Thoracic aorta (tissue), 2 donors: ENCODE data around the gene HDC. TPM values are rescaled to one million over a fixed set of nuclear protein-coding genes. Genes with fewer than 3 reads are reported as not detected.

Experiments used
- ATAC-seq: fragments of 150-250 bp; one replicate; pipeline ENCODE4 v1.8.0; 2017; ENCODE audit warnings: low read depth; ENCODE audit not compliant: insufficient number of reproducible peaks, low FRiP score
- DNase-seq: peaks from one replicate; pipeline ENCODE4 v3.0.0-alpha.2; 2020; ENCODE audit warnings: low spot score
- H3K27ac ChIP-seq, 2 donors: fragments of 200-600 bp; sonication (generic); 1 replicate in 1 of 2; 2 replicates in 1 of 2; pipeline ENCODE4 v1.5.1; 2016; ENCODE audit warnings: mild to moderate bottlenecking in 2 of 2, moderate library complexity in 2 of 2
- H3K27me3 ChIP-seq: fragments of 200-600 bp; sonication (generic); replicated peaks from 2 replicates; pipeline ENCODE4 v1.6.0; 2016; ENCODE audit warnings: mild to moderate bottlenecking; ENCODE audit not compliant: insufficient read depth
- H3K36me3 ChIP-seq: fragments of 200-600 bp; sonication (generic); one replicate; pipeline ENCODE4 v1.5.1; 2016
- H3K4me1 ChIP-seq, 2 donors: fragments of 200-600 bp; sonication (generic); 1 replicate in 1 of 2; 2 replicates in 1 of 2; pipeline versions ENCODE4 v1.5.1 to v1.6.0; 2016; ENCODE audit warnings: low read depth in 2 of 2, mild to moderate bottlenecking in 1 of 2; ENCODE audit not compliant: control insufficient read depth in 1 of 2
- H3K4me3 ChIP-seq: fragments of 200-600 bp; sonication (generic); 2 replicates; pipeline ENCODE4 v1.5.1; 2016; ENCODE audit warnings: mild to moderate bottlenecking
- H3K9me3 ChIP-seq: fragments of 200-600 bp; sonication (generic); 2 replicates; pipeline ENCODE4 v1.5.1; 2016
- total RNA-seq, 2 donors: library from RNA; depleted of rRNA; stranded (reverse); fragments of >200 nt; gene quantifications; one replicate each; pipeline versions ENCODE4 v1.1.0 to v1.2.3, GENCODE V29; 2016
- TF ChIP-seq, protein P1 (sequence below): fragments of 200-600 bp; sonication (generic); IDR thresholded peaks from one replicate; pipeline ENCODE4 v1.5.1; 2019; ENCODE audit warnings: antibody characterized with exemption

HDC gene
- total RNA-seq, 2 donors from 2014 or later = 4.0 to 8.3 TPM

GRCh38 chr15:50229336-50229735 is 36.2 kb downstream of the HDC start:
- no peaks in the 10 kb centered on the region for H3K4me1 ChIP-seq
- H3K27me3 ChIP-seq = no peaks in the 10 kb centered on the region
- H3K36me3 ChIP-seq = no peaks in the 10 kb centered on the region
- H3K9me3 ChIP-seq = no peaks in the 10 kb centered on the region
- H3K27ac ChIP-seq = no peak overlapping the region
- TF ChIP-seq, protein P1, sequence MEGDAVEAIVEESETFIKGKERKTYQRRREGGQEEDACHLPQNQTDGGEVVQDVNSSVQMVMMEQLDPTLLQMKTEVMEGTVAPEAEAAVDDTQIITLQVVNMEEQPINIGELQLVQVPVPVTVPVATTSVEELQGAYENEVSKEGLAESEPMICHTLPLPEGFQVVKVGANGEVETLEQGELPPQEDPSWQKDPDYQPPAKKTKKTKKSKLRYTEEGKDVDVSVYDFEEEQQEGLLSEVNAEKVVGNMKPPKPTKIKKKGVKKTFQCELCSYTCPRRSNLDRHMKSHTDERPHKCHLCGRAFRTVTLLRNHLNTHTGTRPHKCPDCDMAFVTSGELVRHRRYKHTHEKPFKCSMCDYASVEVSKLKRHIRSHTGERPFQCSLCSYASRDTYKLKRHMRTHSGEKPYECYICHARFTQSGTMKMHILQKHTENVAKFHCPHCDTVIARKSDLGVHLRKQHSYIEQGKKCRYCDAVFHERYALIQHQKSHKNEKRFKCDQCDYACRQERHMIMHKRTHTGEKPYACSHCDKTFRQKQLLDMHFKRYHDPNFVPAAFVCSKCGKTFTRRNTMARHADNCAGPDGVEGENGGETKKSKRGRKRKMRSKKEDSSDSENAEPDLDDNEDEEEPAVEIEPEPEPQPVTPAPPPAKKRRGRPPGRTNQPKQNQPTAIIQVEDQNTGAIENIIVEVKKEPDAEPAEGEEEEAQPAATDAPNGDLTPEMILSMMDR = no peak
- ATAC-seq = no peak
- DNase-seq = no peak
- H3K4me3 ChIP-seq = no peak overlapping the region

- H3K4me1 ChIP-seq = no peaks in the 10 kb centered on the region
- H3K4me3 ChIP-seq = no peak overlapping the region
- no peak for DNase-seq
- TF ChIP-seq, protein P1 = no peak
- no peaks in the 10 kb centered on the region for H3K36me3 ChIP-seq
- no peak for ATAC-seq
- H3K27me3 ChIP-seq = no peaks in the 10 kb centered on the region
- no peak overlapping the region for H3K27ac ChIP-seq
- H3K9me3 ChIP-seq = no peaks in the 10 kb centered on the region
Observed at GRCh38 chr15:50228866-50229265, 36.7 kb downstream of the HDC start.

GRCh38 chr15:50227076-50227475 is 38.5 kb downstream of the HDC start:
- TF ChIP-seq, protein P1 = no peak
- ATAC-seq (no peak), DNase-seq (no peak)
- H3K9me3 ChIP-seq = no peaks in the 10 kb centered on the region
- H3K36me3 ChIP-seq = no peaks in the 10 kb centered on the region
- no peaks in the 10 kb centered on the region for H3K27me3 ChIP-seq
- H3K4me1 ChIP-seq = no peaks in the 10 kb centered on the region
- no peak overlapping the region for H3K4me3 ChIP-seq
- no peak overlapping the region for H3K27ac ChIP-seq

DNA sequence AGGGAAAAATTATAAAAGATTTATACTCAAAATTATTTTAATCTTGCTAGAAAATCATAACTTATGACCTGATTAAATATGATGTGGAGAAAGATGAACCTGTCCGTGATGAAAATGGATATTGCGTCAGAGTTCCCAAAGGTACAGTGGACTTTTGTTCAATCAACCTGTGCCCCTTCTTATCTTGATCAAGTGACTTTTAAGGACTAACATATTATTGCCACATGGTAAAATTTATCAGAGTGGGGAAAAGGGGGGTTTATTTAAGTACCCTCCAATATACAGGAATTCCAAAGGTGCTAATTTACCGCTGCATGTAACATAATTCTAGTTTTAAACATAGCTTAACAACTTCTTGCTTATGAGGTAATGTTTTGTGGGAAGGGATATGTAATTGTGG is 39.6 kb downstream of the HDC start:
- Histone ChIP-seq H3K36me3 (no peaks in the 10 kb centered on the region), H3K27me3 (no peaks in the 10 kb centered on the region), H3K4me1 (no peaks in the 10 kb centered on the region), H3K9me3 (no peaks in the 10 kb centered on the region), H3K4me3 (no peak overlapping the region), H3K27ac (no peak overlapping the region)
- no peak for ATAC-seq
- TF ChIP-seq, protein P1 = no peak
- no peak for DNase-seq

DNA sequence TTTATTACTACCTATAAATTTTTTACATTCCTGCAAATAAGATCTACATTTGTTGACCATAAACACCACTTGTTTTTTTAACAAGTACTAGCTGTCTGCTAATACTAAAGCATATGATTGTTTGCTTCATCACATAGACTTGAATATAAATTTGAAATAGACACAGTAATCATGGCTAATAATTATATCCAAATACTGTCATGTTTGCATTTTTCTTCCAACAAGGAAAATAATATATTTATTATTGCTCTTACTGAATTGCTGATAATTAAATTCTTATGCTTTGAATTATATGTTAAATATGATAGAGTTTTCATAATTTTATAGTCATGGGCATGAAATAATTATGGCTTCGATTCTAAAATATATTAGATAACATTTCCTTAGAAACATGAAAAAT is 40.5 kb downstream of the HDC start:
- DNase-seq (no peak), ATAC-seq (no peak)
- H3K4me3 ChIP-seq = no peak overlapping the region
- H3K27ac ChIP-seq = no peak overlapping the region
- TF ChIP-seq, protein P1 = no peak
- H3K9me3 ChIP-seq = no peaks in the 10 kb centered on the region
- no peaks in the 10 kb centered on the region for H3K4me1 ChIP-seq
- no peaks in the 10 kb centered on the region for H3K27me3 ChIP-seq
- H3K36me3 ChIP-seq = no peaks in the 10 kb centered on the region
